Transverse colon (tissue), 4 donors: ENCODE results near the gene PKP2. TPM values are rescaled to one million over a fixed set of nuclear protein-coding genes. Genes with fewer than 3 reads are reported as not detected.

Experiments
- DNase-seq: peaks from one replicate; pipeline ENCODE4 v3.0.0-alpha.2; 2019
- H3K27ac ChIP-seq, 4 donors: fragments of 200-600 bp; sonication (generic); 2 replicates each; pipeline ENCODE4 v1.5.1; 2016 to 2018; ENCODE audit warnings: inconsistent platforms in 4 of 4
- H3K27me3 ChIP-seq: fragments of 200-600 bp; sonication (generic); 2 replicates; pipeline ENCODE4 v1.5.1; 2017; ENCODE audit warnings: inconsistent platforms
- H3K36me3 ChIP-seq, 4 donors: fragments of 200-600 bp; sonication (generic); 2 replicates each; pipeline ENCODE4 v1.5.1; 2017 to 2019; ENCODE audit warnings: inconsistent platforms in 4 of 4
- H3K4me1 ChIP-seq, 4 donors: fragments of 200-600 bp; sonication (generic); 2 replicates each; pipeline ENCODE4 v1.5.1; 2017 to 2020; ENCODE audit warnings: inconsistent platforms in 4 of 4
- H3K4me3 ChIP-seq, 4 donors: fragments of 200-600 bp; sonication (generic); 1 replicate in 1 of 4; 2 replicates in 3 of 4; pipeline versions ENCODE4 v1.5.1 to v1.6.1; 2017 to 2019; ENCODE audit warnings: inconsistent platforms in 4 of 4
- H3K9me3 ChIP-seq, 2 donors: fragments of 200-600 bp; sonication (generic); 2 replicates each; pipeline ENCODE4 v1.5.1; 2017 to 2019; ENCODE audit warnings: inconsistent platforms in 2 of 2
- EP300 ChIP-seq: sonication (generic); formaldehyde crosslinking; IDR thresholded peaks from one replicate; pipeline ENCODE4 v1.6.1; 2017; ENCODE audit warnings: antibody characterized with exemption, low read depth
- POLR2A ChIP-seq: fragments of 450-650 bp; IDR thresholded peaks from one replicate; pipeline ENCODE4 v1.6.1; 2016; ENCODE audit warnings: antibody characterized with exemption, mild to moderate bottlenecking, moderate library complexity
- POLR2AphosphoS5 ChIP-seq, 3 donors: sonication (generic); formaldehyde crosslinking; IDR thresholded peaks; one replicate each; pipeline ENCODE4 v1.6.1; 2016; ENCODE audit warnings: antibody characterized with exemption in 3 of 3
- WGBS, 2 donors: methylation state at CpG; one replicate each; pipeline ENCODE4 v1.1.5; 2018; ENCODE audit warnings: low coverage in 1 of 2; 5-methylcytosine and 5-hydroxymethylcytosine counted together
- in situ Hi-C, 4 donors: fragments of 200-750 bp; cut with MboI; loops; one replicate each; pipeline versions ENCODE4 v1.15.0 to v1.15.1; 2017; ENCODE audit warnings: low sequenced_read_pairs in 3 of 4, low pct_ligation_motif_present in 1 of 4, low pct_unique_long_range_greater_than_20kb in 1 of 4
- intact Hi-C: fragments of 100-400 bp; cut with DNase I; formaldehyde crosslinking; loops from one replicate; pipeline ENCODE4 v1.15.1; 2023; ENCODE audit warnings: low total_unique reads
- total RNA-seq, 4 donors: library from RNA; depleted of rRNA; stranded (reverse); fragments of >200 nt; gene quantifications; one replicate each; pipeline ENCODE4 v1.1.0, GENCODE V29; 2016
- TF ChIP-seq, protein P1 (sequence below), 5 experiments: fragments of 200-600 bp in 3 of 5; fragments of 450-650 bp in 2 of 5; sonication (generic) in 3 of 5; IDR thresholded peaks; 1 replicate in 2 of 5; 2 replicates in 3 of 5; pipeline ENCODE4 v1.5.1; 2016 to 2017; ENCODE audit warnings: antibody characterized with exemption in 5 of 5, inconsistent platforms in 3 of 5, mild to moderate bottlenecking in 2 of 5, moderate library complexity in 1 of 5

Gene PKP2
- total RNA-seq, 4 donors from 2014 or later = 92.0 to 253 (median 108) TPM

DNA sequence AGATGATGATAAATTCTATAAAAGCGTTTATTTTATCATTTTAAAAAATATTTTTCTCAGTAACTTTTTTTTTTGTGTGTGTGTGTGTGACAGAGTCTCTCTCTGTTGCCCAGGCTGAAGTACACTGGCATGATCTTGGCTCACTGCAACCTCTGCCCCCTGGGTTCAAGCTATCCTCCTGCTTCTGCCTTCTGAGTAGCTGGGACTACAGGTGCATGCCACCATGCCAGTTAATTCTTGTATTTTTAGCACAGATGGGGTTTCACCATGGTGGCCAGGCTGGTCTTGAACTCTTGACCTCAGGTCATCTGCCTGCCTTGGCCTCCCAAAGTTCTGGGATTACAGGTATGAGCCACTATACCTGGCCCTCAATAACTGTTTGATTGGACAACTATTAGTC lies 37.2 kb downstream of the PKP2 start:
- H3K36me3 ChIP-seq = no peaks in the 10 kb centered on the region
- intact Hi-C loops = no loop called here
- no peak for DNase-seq
- no peaks in the 10 kb centered on the region for H3K27me3 ChIP-seq
- H3K4me1 ChIP-seq = no peaks in the 10 kb centered on the region
- no peak overlapping the region for H3K4me3 ChIP-seq
- no peak overlapping the region for H3K27ac ChIP-seq
- WGBS, 2 donors = 60 to 69% methylated on average over 1 of the region's 1 CpG
- no peaks in the 10 kb centered on the region for H3K9me3 ChIP-seq
- TF ChIP-seq POLR2A (no peak), POLR2AphosphoS5 (IDR thresholded peaks at IDR 0.05) (no peak), EP300 (no peak)
- TF ChIP-seq, protein P1, sequence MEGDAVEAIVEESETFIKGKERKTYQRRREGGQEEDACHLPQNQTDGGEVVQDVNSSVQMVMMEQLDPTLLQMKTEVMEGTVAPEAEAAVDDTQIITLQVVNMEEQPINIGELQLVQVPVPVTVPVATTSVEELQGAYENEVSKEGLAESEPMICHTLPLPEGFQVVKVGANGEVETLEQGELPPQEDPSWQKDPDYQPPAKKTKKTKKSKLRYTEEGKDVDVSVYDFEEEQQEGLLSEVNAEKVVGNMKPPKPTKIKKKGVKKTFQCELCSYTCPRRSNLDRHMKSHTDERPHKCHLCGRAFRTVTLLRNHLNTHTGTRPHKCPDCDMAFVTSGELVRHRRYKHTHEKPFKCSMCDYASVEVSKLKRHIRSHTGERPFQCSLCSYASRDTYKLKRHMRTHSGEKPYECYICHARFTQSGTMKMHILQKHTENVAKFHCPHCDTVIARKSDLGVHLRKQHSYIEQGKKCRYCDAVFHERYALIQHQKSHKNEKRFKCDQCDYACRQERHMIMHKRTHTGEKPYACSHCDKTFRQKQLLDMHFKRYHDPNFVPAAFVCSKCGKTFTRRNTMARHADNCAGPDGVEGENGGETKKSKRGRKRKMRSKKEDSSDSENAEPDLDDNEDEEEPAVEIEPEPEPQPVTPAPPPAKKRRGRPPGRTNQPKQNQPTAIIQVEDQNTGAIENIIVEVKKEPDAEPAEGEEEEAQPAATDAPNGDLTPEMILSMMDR (IDR thresholded peaks at IDR 0.05) = no peak
- in situ Hi-C loops = no loop called here

DNA sequence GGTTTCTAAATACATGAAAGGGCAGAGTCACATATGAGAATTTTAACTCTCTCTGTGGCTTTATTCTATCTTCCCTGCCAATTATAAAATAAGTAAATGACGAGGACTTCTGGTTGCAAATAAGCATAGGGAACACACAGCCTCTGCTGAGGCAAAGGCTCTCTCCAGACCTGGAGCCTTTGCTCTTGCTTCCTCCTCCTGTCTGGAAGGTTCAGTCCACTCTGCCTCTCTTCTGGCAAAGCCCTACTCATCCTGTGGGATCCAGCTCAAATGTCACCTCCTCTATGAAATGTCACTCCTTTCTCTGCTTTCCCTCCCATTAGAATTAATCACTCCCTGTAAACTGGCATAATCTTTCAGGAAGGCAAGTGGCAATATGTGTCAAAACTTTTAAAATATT lies 41.9 kb downstream of the PKP2 start:
- intact Hi-C loops = no loop called here

DNA sequence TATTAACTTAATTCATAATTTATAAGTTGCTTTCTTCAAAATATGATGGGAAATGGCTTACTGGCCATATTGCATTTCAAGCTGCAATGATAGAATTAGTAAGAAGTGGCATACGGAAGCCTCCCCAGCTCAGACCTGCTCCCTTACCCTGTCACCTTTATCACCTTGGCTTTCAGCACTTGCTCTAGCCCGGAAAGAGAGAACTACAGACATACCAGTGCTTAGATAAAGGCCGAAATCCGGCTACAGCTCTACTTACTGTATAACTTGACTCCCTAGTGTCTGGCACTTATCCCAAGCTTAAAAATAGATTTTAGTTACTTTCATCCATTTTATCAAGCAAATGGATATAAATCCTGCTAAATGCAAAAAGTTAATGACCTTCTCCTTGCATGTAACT lies 42.5 kb downstream of the PKP2 start:
- Histone ChIP-seq H3K4me1 (no peaks in the 10 kb centered on the region), H3K4me3 (no peak overlapping the region), H3K27ac (no peak overlapping the region), H3K9me3 (no peaks in the 10 kb centered on the region), H3K36me3 (peaks cover 0 to 6% (median 0%) of the 10 kb centered on the region in 4 donors), H3K27me3 (no peaks in the 10 kb centered on the region)
- intact Hi-C loops = no loop called here
- in situ Hi-C loops = no loop called here
- WGBS, 2 donors = 59 to 82% methylated on average over 4 of the region's 4 CpGs
- no peak for DNase-seq
- no peak for TF ChIP-seq POLR2AphosphoS5 (IDR thresholded peaks at IDR 0.05)
- no peak for TF ChIP-seq EP300
- TF ChIP-seq, protein P1 (IDR thresholded peaks at IDR 0.05) = no peak
- no peak for TF ChIP-seq POLR2A

More for the DNA sequence above, 41.9 kb downstream of the PKP2 start:
- Histone ChIP-seq H3K4me3 (no peak overlapping the region), H3K27me3 (no peaks in the 10 kb centered on the region), H3K36me3 (no peaks in the 10 kb centered on the region), H3K4me1 (no peaks in the 10 kb centered on the region), H3K27ac (no peak overlapping the region), H3K9me3 (no peaks in the 10 kb centered on the region)
- in situ Hi-C loops = no loop called here
- 78 to 81% methylated on average over 1 of the region's 1 CpG for WGBS, 2 donors
- no peak for TF ChIP-seq EP300
- TF ChIP-seq, protein P1 (IDR thresholded peaks at IDR 0.05) = no peak
- no peak for TF ChIP-seq POLR2A
- TF ChIP-seq POLR2AphosphoS5 (IDR thresholded peaks at IDR 0.05) = no peak
- no peak for DNase-seq

DNA sequence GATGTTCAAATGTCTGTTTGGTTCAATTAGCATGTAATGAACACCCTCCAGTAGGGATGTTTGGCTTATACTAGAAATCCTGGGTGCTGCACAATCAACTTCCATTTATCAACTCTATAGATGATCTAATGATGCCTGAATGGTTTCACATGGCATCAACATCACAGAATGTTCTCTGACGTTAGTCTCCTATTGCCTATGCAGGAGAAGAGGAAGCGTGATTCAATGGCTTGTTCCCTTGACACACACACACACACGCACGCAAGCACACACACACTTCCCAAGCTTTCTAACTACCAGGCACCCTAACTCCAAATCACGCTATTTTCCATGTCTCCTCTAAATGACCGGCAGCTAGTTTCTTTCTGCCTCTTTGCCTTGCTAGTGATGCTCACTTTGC lies 49.3 kb downstream of the PKP2 start:
- no peak for DNase-seq
- Histone ChIP-seq H3K27me3 (no peaks in the 10 kb centered on the region), H3K27ac (no peak overlapping the region), H3K36me3 (peaks cover 0 to 7% (median 0%) of the 10 kb centered on the region in 4 donors), H3K4me3 (no peak overlapping the region), H3K9me3 (no peaks in the 10 kb centered on the region), H3K4me1 (no peaks in the 10 kb centered on the region)
- intact Hi-C loops (no loop called here), in situ Hi-C loops (no loop called here)
- TF ChIP-seq EP300 (no peak), POLR2AphosphoS5 (IDR thresholded peaks at IDR 0.05) (no peak), POLR2A (no peak)
- TF ChIP-seq, protein P1 (IDR thresholded peaks at IDR 0.05) = no peak
- 87% methylated on average over 5 to 6 of the region's 6 CpGs for WGBS, 2 donors
